ENCODE measurements around the gene DNAJC7.

- TF ChIP-seq CTCF (conservative IDR thresholded peaks at IDR 0.05; ENCODE audit: low read length): no peak
- no peak for TF ChIP-seq EZH2phosphoT487 (IDR thresholded peaks at IDR 0.05; ENCODE audit: borderline replicate concordance)
Measured at GRCh38 chr17:42051013-42051400, 33.8 kb upstream of the DNAJC7 start.

All from Loucy (cell line).